CD4-positive, alpha-beta T cell treated with Interleukin-15 for 4 hours (primary cell): ENCODE data around the gene CACNA2D4.
"Not testable (repeated sequence)": the region's sequence is repeated elsewhere in the genome, so short reads cannot be mapped to it uniquely, and the experiment has no call there.

Source experiments
- DNase-seq: peaks from one replicate; pipeline ENCODE4 v3.0.0-alpha.2; 2020; ENCODE audit warnings: low spot score

CACNA2D4 gene, protein sequence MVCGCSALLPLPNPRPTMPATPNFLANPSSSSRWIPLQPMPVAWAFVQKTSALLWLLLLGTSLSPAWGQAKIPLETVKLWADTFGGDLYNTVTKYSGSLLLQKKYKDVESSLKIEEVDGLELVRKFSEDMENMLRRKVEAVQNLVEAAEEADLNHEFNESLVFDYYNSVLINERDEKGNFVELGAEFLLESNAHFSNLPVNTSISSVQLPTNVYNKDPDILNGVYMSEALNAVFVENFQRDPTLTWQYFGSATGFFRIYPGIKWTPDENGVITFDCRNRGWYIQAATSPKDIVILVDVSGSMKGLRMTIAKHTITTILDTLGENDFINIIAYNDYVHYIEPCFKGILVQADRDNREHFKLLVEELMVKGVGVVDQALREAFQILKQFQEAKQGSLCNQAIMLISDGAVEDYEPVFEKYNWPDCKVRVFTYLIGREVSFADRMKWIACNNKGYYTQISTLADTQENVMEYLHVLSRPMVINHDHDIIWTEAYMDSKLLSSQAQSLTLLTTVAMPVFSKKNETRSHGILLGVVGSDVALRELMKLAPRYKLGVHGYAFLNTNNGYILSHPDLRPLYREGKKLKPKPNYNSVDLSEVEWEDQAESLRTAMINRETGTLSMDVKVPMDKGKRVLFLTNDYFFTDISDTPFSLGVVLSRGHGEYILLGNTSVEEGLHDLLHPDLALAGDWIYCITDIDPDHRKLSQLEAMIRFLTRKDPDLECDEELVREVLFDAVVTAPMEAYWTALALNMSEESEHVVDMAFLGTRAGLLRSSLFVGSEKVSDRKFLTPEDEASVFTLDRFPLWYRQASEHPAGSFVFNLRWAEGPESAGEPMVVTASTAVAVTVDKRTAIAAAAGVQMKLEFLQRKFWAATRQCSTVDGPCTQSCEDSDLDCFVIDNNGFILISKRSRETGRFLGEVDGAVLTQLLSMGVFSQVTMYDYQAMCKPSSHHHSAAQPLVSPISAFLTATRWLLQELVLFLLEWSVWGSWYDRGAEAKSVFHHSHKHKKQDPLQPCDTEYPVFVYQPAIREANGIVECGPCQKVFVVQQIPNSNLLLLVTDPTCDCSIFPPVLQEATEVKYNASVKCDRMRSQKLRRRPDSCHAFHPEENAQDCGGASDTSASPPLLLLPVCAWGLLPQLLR

DNA sequence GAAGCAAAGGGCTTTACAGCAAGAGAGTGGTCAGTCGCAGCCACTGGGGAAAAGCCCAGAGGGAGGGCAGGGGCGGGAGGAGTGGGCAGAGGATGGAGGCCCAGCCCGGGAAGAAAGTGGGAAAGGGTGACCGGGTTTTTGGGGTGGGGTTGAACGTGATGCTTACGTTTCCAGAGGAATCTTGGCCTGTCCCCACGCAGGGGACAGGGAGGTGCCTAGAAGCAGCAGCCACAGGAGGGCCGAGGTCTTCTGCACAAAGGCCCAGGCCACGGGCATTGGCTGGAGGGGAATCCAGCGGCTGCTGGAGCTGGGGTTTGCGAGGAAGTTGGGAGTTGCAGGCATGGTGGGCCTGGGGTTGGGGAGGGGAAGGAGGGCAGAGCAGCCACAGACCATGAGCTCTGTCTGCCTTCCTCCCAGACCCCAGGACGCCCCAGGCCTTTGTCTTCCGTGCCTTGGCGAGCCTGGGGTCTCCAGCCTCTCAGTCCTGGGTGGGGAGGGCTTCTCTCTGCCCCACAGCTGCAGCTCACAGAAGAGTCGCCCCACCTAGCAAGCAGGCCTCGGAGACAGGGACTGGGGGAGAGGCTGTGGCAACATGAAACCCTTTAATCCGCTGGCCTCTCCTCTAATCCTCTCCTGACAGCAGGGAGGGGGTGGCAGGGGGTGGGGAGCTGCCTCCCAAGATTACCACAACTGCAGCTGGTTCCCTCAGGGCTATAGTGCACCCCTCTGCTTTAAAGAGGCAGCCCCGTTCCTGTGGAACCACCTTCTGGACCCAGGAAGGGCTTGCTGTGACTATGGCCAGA lies at the start of gene CACNA2D4:
TSS of gene CACNA2D4 (minus strand) at position 572 of the 803 bp plus-strand sequence. CDS start at position 393, 179 bp downstream.
- no peak for DNase-seq

GRCh38 chr12:1966561-1967226 lies 48.2 kb upstream of the CACNA2D4 start:
- no peak for DNase-seq

- DNase-seq, result no peak
Measured at GRCh38 chr12:1965916-1966315, 47.5 kb upstream of the CACNA2D4 start.

GRCh38 chr12:1962051-1963020 lies 43.9 kb upstream of the CACNA2D4 start:
- no peak for DNase-seq

DNA sequence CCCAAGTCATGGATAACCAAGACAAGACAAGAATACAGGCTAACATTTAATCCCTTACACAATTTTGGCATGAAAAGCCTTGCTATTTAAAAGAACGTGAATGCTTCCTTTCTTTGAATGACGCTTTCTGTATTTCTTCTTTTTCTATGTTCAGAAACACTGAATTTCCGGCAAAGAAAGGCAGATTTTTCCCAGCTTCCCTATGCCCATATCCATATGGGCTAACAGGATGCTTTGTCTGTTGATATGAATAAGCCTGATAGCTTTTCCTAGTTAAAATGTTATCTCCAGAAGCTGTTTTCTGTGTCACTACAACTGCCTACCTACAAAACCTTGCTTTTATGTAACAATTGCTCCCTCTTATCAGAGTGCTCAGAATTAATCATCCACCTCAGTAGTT lies 38.3 kb upstream of the CACNA2D4 start:
- DNase-seq, result no peak

DNA sequence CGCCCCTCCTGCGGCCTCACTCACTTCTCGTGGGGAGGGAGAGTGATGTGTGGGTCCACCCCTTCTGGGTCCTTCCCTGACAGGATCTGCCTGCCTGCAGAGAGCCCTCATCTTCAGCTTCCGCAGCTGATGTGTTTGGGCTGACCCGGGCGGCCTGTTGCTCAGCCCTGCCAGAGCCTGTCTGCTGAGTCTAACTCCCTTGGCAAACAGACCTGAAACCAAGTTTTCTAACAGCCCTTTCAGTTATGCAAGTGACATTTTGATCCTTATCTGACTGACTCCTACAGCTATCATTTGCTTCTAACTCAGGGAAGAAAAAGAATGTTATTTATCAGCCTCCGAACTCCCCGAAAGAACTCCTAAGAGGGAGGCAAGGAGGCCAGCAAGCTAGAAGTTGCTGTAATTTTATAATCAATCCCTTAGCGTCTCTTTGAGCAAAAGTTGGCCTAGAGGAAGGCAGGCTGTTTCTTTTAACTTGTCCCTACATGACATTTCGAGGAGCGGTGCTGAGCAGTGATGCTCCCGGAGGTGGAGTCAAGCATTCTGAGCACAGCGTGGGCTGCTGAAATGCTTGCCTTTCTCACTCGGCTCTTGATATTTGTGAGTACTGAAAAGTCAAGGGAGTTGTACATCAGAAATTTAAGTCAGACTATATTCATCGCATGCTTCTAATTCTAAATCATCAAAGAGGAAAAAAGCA lies 31.5 kb upstream of the CACNA2D4 start:
- no peak for DNase-seq

DNA sequence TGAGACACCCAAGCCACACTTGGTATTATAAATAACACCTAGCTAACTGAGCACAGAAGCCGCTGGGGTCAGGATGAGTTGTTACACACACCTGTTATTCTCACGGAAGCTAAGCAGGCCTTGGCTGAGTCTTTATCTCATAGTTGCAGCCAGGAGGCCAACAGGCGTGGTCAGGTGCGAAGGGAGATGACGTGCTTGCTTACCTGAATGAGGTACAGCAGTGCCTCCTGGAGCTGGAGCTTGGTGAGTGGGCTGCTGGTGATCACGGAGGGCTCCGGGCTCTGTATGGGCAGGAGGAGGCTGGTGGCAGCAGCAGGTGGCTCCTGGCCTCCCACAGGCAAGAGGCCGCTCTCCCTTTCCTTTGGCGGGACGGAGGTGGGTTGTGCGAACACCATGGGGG lies 30.4 kb upstream of the CACNA2D4 start:
- no peak for DNase-seq

GRCh38 chr12:1947081-1947480 lies 28.6 kb upstream of the CACNA2D4 start:
- DNase-seq, result no peak

GRCh38 chr12:1946296-1946695 lies 27.8 kb upstream of the CACNA2D4 start:
- no peak for DNase-seq

DNA sequence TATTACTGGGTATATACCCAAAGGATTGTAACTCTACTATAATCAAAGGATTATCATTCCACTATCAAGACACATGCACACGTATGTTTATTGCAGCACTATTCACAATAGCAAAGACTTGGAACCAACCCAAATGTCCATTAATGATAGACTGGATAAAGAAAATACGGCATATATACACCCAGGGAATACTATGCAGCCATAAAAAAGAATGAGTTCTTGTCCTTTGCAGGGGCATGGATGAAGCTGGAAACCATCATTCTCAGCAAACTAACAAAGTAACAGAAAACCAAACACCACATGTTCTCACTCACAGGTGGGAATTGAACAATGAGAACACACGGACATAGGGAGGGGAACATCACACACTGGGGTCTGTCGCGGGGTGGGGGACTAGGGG lies 27.1 kb upstream of the CACNA2D4 start:
- not testable (repeated sequence) for DNase-seq

DNA sequence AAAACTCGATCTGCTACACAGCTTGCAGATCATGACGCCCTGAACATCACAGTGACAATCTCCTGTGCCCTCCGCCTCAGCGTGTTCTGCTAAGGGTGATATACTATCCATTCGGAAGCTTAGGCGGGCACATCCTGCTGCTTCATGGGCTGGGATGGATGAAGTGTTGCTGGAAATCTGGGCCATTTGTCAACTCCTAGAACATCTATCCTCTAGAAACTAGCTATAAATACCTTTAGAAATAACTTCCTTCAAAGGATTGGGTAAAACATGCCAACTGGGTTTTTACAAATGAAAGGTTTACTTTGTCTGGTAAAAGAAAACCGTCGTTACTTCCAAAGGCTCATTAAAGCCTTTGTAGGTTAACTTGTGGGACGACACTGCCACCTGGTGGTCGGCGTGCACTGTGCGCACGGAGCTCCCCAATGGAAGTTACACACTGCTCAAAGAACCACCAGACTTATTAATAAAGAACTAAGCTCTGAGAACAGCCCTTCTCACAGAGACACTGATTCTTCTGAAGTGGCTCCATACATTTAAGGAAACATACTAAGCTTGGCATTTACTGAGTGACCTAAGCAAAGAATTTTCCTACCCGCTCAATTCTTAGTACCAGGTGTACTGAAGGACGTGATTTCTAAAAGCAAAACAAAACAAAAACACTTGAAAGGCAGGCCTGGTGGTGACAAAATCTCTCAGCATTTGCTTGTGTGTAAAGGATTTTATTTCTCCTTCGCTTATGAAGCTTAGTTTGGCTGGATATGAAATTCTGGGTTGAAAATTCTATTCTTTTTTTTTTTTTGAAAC lies 21.6 kb upstream of the CACNA2D4 start:
- peak; percentile 90 for DNase-seq

DNA sequence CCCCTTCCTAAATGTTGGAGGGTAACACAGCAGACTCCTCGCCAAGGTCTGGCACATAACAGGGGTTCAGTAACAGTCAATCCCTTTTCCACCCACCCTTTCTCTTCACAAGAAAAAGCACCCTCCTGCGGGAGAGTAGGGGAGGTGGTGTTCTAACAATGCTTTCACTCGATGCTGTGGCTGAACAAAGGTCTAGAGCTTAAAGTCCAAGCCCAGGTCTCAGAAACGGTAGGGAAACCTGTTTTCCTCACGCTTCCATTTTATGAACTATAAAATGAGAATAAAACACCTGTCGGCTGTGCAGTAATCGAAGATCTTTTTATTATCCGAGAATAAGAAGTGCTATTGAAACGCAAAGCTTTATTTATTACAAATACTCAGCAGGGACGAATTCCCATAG lies 20.9 kb upstream of the CACNA2D4 start:
- no peak for DNase-seq

GRCh38 chr12:1937481-1938224 lies 19.2 kb upstream of the CACNA2D4 start:
- DNase-seq, result no peak

GRCh38 chr12:1936406-1937320 lies 18.2 kb upstream of the CACNA2D4 start:
- DNase-seq, result no peak

DNA sequence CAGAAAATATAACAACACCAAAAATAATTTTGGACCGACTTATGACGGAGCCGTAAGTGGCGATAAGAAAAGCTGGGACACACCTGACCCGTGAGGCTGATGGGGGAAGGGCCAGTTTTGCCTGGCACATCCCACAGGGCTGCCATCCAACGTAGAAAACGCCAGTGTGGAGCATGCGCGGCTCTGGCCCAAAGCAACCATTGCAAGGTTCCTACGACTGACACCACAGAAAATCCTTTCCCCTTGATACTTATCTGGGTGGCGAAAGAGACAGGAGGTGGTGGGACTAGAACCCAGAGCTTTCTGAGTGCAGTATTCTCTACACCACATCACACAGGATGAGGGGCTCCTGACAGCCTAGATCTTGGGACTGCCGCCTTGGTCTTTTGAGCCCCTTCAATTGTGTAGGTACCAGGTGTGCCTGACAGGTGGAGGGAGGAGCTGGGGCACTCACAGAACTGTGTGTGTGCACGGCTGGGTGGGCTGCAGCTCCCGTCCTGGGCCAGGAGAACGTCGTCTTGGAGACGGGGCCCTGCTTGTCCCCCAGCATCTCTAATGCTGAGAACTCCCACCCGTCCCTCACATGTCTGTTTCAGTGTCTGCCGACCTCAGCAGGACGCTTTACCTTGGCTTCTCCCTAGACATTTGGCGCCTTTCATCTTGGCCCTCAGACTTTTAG lies 17.4 kb upstream of the CACNA2D4 start:
- no peak for DNase-seq

GRCh38 chr12:1935242-1935641 lies 16.8 kb upstream of the CACNA2D4 start:
- DNase-seq, result no peak
